HTR-8/SVneo (cell line): ENCODE data around the gene LYPD3.
"Not testable (repeated sequence)": the region's sequence is repeated elsewhere in the genome, so short reads cannot be mapped to it uniquely, and the experiment has no call there.

Experiments
- DNase-seq: peaks from one replicate; pipeline ENCODE4 v3.0.0; 2011; ENCODE audit warnings: low spot score, mixed read lengths; ENCODE audit not compliant: insufficient read length
- FAIRE-seq: peaks from 2 replicates; lab custom pipeline; 2011; peaks lifted over from hg19 to GRCh38; lab: Jason Lieb, UNC

The LYPD3 gene

DNA sequence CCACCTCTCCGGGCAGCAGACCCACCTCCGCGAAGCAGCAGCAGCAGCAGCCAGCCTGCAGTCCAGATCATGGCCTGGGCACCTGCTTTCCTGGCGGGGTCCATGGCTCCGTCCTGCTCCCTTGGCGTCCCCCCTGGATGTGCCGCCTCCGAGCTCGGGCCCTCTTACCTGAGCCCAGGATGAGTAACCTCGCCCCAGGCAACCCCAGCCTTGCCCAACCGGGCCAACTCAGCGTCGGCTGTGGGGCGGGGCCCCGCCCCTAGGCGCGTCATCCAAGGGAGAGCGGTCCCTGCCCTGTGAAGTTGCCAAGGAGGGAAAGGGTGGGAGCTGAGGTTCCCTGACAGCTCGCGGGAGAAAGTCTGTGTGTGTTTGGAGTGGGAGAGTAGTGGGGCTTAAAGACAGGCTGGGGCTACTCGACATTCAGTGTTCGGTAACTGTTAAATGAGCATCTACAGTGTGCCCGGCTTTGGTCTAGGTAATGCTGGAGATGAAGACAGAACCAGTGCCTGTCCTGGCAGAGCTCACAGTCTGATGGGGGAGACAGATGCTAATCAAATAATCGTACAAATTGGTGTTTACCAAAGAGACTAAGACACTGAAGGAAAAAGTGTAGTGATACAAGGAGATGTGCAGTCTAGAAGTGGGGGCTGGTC lies at the start of gene LYPD3:
Gene LYPD3 (minus strand): TSS at position 141 of the 653 bp plus-strand sequence. CDS start 37 bp downstream, at position 104.
- FAIRE-seq = no peak
- DNase-seq = no peak

DNA sequence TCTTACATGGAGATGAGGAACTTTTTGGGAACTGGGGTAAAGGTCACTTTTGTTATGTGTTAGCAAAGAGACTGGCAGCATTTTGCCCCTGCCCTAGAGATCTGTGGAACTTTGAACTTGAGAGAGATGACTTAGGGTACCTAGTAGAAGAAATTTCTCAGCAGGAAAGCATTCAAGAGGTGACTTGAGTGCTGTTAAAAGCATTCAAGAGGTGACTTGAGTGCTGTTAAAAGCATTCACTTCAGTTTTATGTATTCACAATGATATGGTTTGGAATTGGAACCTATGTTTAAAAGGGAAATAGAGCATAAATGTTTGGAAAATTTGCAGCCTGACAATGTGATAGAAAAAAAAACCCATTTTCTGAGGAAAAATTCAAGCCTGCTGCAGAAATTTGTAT lies 47.0 kb upstream of the LYPD3 start:
- not testable (repeated sequence) for FAIRE-seq, DNase-seq

DNA sequence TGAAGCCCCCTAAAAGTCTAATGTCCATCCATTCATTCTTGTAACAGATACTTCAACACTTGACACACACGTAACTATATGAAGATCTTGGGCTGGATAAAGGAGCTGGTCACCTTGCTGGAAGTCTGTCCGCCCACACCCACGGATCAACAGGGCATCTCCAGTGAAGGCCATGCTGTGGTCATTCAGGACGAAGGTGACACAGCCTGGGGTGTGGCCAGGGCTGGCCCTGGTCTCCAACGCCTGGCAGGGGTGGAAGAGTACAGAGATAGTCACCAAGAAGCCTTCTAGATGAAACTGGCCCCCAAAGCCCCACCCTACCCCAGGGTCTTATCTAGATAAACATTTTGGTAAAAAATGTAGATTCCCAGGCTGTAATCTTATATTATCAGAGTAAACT lies 45.9 kb upstream of the LYPD3 start:
- DNase-seq (no peak), FAIRE-seq (no peak)

DNA sequence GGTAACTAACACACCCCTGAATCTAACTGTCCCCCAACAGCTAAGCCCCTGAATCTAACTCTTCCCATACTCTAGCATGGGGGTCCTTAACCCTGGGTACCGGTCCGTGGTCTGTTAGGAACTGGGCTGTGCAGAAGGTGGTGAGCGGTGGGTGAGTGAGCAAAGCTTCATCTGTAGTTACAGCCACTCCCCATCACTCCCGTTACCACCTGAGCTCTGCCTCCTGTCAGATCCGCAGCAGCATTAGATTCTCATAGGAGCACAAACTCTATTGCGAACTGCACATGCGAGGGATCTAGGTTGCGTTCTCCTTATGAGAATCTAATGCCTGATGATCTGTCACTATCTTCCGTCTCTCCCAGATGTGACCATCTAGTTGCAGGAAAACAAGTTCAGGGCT lies 45.3 kb upstream of the LYPD3 start:
- DNase-seq (no peak), FAIRE-seq (no peak)

DNA sequence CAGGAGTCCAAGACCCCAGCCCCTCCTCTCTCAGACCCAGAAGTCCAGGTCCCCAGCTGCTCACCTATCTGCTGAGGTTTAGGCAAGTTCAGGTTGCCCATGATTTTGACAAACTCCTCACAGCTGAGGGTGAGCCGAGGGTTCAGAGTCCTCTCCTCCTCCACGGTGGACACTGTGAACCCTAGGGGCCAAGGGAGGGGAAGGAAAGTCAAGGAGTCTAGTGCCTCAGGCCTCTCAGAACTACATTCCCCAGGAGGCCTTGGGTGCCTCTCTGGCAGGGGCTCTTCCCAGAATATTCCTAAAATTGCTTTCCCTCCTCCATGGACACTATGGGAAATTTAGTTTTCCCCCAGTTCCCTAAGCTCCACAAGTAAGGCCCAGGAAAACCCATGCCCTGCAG lies 42.5 kb upstream of the LYPD3 start:
- no peak for FAIRE-seq

DNA sequence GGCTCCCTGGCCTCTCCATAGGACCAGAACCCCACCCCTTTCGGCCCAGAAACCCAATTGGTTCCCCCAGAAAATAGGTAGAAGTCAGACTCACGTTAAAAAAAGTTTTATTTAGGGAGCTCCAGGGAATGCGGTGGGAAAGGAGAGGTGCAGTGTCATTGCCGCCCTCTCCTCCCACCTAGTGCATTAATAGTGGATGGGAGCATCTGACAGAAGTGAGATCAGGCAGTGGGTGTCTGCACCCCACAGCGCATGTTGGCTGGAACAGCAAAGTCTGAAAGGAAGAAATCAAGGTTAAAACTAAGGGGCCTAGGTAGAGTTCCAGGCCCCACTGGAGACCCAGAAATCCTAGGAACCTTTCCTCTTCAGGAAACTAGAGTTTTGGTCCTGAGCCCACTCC lies 41.2 kb upstream of the LYPD3 start:
- DNase-seq = no peak
- no peak for FAIRE-seq

More for the DNA sequence above, 42.5 kb upstream of the LYPD3 start:
- DNase-seq = no peak

DNA sequence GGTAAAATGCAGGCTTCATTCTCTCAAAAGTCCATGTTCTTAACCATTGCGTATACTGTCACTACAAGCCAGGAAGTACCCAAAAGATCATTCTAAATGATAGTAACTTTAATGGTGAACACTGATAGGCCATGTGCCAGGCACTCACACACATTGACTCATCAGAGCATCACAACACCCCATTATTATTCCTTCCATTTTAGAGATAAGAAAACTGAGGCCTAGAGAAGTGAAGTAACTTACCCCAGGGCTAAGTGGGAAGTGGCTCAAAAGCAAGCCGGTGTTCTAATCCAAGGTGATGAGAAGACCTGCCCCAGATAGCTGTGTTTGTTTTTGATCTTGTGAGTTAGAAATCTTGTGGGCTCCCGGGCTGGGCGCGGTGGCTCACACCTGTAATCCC lies 40.5 kb upstream of the LYPD3 start:
- FAIRE-seq = no peak
- DNase-seq = no peak

DNA sequence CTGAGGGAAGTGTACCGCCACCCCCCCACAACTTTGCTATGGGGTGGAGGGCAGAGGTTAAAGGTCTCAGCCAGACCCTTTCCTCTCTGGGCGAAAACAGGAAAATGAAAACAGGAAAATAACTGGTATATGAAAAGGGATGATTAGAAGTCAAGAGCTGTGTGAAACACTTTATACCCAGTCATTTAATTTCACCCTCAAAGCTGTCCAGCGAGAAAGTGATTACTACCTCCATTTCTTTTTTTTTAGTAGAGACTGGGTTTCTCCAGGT lies 39.7 kb upstream of the LYPD3 start:
- FAIRE-seq = no peak
- DNase-seq = no peak

DNA sequence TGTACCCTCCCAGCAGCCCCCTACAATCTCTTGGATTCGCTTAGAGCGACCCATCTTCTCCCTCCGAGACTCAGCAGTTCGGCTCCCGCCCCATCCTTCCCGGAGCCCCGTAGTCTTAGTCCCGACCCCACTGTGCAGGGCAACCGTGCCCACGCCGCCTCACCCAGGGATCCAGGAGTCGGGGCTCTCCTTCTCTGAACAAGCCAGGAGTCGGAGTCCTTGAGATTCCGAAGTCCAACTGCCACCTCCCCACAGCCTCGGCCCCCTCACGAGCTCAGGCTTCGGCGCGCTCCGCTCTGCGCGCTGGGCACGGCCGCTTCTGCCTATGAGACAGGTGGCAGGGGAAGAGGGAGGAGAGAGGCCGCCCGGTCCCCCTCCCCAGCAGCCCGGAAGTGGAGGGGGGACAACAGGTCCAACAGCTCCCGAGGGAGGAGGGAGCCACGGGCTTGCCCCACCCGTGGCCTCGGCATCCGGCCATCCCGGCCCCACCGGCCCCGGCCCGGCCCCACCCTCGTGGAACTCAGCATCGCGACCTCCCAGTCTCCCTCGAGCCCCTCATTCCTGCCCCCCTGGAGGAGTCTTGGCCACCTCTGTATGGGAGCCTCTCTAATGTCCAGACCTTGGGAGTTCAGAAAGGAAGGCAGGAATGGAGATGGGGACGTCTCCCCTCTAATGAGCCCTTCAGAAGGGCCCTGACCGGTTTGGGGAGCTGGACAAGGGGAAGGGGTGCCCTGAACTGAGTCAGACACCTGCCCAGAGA lies 39.2 kb upstream of the LYPD3 start, which contains the start of gene PHLDB3:
Gene PHLDB3 (minus strand): TSS at position 321 of the 760 bp plus-strand sequence. CDS start 628 bp downstream, outside the sequence.
- DNase-seq (no peak), FAIRE-seq (no peak)

DNA sequence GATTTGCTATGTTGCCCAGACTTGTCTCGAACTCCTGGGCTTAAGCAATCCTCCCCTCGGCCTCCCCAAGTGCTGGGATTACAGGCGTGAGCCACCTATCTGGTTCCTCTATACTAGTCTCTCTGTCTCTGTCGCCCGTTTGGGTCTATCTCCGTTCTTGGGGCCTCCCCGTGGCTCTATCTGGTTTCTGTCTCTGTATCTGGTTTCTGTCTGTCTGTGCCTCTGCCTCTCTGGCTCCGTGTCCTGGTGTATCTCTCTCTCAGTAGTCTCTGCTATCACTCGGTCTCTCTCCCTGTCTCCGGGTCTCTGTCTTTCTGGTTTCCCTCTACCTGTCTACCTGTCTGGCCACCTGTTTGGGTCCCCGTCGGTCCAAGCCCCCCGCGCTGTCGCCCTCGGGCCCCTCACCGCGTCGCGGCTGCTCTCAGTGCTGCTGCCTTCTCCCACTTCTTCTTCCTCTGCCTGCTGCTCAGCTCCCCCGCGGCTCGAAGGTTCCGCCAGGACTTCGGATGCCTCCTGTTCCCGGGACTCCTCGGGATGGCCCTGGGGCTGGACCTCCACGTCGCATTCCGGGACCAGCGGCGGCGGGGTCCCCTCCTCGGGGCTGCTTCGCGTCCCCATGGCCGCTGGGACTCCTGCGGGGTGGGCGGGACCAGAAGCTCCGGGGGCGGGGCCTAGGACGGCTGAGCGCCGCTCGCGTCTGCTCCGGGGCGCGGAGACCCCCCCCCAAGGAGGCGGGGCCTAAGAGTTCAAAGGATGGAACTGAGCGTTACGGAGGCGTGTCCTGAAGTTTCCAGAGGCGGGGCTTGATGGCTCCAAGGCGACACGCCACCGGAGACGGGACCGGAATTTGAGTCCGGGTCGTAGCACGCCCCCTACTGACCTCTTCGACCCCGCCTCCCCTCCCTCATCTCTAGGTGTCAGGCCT lies 38.4 kb upstream of the LYPD3 start:
- DNase-seq (peak; percentile 95), FAIRE-seq (peak; percentile 13)

DNA sequence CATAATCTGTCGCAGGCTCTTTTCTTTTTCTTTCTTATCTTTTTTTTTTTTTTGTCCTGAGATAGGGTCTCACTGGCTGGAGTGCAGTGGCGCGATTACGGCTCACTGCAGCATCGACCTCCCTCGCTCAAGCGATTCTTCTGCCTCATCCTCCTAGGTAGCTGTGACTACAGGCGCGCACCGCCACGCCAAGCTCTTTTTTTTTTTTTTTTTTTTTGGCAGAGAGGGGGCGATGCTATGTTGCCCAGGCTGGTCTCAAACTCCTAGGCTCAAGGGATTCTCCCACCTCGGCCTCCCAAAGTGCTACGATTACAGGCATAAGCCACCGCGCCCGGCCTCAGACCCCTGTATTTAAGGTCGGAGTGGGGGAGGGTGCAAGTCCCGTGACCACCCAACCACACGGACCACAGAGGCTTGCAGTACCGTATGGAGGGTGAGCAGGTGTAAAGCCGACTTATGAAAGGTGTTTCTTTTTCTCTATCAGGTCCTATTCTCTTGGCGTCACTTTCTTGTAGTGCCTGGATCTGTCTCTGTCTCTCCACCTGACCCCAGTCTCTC lies 37.1 kb upstream of the LYPD3 start:
- FAIRE-seq (no peak), DNase-seq (no peak)

DNA sequence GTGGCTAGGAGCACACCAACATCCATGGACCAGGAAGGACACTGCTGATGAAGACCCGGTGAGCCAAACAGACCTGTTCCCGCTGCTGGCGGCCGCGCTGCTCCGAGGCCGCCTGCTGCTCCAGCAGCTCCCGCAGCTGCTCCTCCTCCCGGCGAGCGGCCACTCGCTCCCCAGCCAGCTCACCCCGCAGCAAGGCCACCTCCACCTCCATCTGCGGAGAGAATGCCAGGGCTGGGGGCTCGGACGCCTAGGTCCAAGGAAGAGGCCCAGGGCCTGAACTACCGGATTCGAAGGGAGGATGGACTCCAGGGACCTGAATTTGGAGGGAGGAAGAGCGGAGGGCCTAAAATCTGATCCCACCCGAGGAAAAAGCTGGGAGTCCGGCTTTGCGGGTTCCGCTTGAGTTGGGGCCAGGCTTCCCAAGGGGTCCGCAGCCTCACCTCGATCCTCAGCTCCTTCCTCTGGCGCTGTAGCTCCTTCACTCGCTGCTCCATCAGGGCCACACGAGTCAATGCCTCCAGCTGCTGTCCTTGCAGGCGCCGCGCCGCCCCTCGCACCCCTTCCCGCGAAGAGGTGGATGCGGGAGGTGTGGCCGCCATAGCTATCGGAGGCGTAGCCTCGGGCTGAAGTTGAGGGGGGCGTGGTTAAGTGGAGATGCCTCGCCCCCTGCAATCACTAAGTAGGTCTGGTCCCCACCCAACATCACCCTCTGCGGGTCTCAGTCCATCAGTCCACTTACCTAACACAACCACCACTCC lies 36.4 kb upstream of the LYPD3 start:
- no peak for FAIRE-seq

DNA sequence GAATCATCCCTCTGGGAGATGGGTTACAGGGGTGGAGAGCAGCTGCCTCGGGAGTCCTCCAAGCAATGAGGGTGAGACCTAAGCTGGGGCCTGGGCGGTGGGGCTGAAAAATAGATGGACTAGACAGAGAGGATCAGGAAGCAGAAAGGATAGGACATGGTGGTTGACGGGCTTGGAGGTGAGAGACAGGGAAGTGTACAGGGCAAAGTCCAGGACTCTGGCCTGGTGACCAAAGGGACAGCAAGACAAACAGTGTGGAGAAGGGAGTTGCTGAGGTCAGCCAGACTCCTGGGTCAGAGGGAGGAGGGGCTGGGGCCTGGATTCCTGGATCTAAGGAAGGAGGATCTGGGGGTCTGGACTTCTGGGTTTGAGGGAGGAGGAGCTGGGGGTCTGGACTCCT lies 33.6 kb upstream of the LYPD3 start:
- FAIRE-seq (no peak), DNase-seq (no peak)

More for the DNA sequence above, 36.4 kb upstream of the LYPD3 start:
- DNase-seq = no peak

DNA sequence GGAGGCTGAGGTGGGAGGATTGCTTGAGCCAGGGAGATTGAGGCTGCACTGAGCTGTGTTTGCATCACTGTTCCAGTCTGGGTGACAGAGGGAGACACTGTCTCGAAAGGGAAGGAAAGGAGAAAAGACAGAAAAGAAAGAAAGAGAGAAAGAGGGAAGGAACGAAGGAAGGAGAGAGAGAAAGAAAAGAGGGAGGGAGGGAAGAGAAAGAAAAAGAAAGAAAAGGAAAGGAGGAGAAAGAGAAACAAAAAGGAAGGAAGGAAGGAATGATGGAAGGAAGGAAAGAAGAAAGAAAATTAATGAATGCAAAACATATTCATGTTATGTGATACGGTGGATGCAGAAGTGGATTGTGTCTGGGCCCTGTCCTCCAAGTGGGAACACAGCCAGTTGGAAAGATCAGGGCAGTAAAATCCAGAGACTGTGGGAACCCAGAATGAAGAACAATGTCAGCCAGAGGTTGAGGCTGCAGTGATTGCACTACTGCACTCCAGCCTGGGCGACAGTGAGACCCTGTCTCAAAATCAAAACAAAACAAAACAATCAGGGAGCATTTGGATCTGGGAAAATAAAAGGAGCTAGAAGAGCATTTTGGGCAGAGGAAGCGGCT lies 32.9 kb upstream of the LYPD3 start:
- FAIRE-seq (no peak), DNase-seq (no peak)

DNA sequence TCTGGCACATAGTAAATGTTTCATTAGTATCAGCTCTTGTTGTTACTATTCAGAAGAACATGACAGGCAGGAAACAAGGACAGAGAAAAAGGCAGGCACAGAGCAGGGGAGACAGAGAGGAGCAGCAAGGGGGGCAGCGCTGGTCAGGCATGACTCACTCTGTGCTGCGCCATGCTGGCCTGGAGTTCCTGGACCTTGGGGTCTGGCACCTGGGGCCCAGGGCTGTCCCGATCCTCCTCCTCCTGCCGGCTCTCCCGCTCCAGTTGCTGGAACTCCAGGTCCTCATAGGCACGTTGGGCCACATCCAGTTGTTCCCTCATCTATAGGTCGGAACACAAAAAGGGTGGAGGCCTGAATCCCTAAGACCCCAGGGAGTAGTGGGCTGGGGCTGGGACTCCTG lies 31.6 kb upstream of the LYPD3 start:
- FAIRE-seq (no peak), DNase-seq (no peak)

DNA sequence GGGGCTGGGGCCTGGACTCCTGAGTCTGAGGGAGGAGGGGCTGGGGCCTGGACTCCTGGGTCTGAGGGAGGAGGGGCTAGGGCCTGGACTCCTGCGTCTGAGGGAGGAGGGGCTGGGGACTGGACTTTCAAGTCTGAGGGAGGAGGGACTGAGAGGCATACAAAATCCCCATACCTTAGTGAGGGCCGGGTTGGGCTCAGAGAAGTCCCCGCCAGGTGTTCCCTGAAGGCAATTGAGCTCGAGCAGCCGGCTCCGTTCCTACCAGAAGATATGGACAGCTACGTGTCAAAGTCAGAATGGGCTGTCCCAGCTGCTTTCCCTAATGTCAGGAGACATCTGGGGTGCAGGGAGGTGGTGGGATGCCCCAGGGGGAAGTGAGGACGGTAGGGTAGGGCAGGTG lies 29.7 kb upstream of the LYPD3 start:
- FAIRE-seq (no peak), DNase-seq (no peak)

DNA sequence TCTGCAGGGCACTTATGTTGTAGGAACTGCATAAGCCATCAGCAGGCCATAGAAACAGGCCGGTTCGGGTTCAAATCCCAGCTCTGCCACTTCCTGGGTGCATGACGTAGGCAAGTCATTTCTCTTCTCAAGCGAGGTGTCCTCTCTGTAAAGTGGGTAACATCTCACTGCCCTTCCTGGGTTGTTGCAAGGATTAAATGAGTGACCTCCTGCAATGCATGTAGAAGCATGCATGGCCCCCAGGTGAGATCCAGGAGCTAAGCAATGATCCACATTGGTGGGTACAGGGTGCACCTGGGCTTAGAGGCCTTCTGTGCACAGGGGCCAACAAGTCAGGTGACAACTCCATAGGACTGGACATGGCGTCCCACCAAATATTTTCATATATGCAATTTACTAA lies 25.4 kb upstream of the LYPD3 start:
- FAIRE-seq (no peak), DNase-seq (no peak)

DNA sequence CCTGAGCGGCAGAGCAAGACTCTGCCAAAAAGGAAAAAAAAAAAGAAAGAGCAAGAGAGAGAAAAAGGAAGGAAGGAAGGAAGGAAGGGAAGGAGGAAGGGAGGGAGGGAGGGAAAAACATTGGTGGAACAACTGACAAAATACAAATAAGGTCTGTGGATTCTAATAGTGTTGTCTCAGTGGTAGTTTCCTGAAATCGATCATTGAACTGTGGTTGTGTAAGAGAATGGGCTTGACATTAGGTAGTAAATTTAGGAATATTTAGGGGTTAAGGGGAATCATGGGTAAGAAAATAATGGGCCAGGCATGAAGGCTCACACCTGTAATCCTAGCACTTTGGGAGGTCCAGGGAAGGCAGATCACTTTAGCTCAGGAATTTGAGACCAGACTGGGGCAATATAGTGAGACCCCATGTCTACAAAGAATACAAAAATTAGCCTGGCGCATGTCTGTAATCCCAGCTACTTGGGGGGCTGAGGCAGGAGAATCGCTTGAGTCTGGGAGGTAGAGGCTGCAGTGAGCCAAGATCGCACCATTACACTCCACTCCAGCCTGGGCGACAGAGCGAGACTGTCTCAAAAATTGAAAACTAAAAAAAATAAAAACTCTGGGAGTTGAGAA lies 24.7 kb upstream of the LYPD3 start:
- no peak for FAIRE-seq

DNA sequence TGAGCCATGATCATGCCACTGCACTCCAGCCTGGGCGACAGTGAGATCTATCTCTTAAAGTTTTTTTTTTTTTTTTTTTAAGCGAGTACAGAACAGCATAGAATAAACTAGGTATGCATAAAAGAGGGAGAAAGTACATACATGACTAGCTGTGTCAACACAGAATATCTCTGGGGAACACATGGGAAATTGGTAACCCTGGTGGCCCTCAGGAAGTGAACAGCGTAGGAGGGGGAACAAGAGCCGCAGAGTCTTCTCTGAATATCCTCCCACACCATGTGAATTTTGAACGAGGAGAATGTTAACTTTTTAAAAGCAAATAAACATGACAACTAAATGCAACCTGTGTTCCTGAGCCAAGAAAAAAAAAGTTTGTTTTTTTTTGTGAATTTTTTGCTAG lies 23.9 kb upstream of the LYPD3 start:
- DNase-seq = no peak
- no peak for FAIRE-seq

More for the DNA sequence above, 24.7 kb upstream of the LYPD3 start:
- DNase-seq = no peak
